MCF 10A (cell line): ENCODE data around the gene BTC. TPM values are rescaled to one million over a fixed set of nuclear protein-coding genes. Genes with fewer than 3 reads are reported as not detected.
"Not testable (repeated sequence)": the region's sequence is repeated elsewhere in the genome, so short reads cannot be mapped to it uniquely, and the experiment has no call there.

Experiments
- BruUV-seq: library from RNA; stranded (reverse); fragments of 400-500 nt; replicated peaks from 2 replicates; lab custom pipeline; 2021; lab: Mats Ljungman, UMichigan
- CTCF ChIA-PET: fragments of 300-600 bp; sonication (Branson Sonifier 250); formaldehyde crosslinking; extraction: SDS; loops from one replicate; lab custom pipeline; 2021; ENCODE audit warnings: antibody characterized with exemption, inconsistent platforms; lab: Yijun Ruan, JAX
- POLR2A ChIA-PET: fragments of 300-600, 350-650 bp; sonication (Branson Sonifier 250); formaldehyde crosslinking; extraction: SDS; loops from one replicate; lab custom pipeline; 2020; ENCODE audit warnings: antibody characterized with exemption, inconsistent platforms; lab: Yijun Ruan, JAX
- DNase-seq: peaks from one replicate; pipeline ENCODE4 v3.0.0-alpha.2; 2018; ENCODE audit not compliant: unreplicated experiment
- H3K27ac Mint-ChIP-seq: one replicate; pipeline ENCODE4 v1.8.0; 2022; ENCODE audit warnings: mild to moderate bottlenecking, low read depth, mixed read lengths; ENCODE audit not compliant: unreplicated experiment
- H3K27me3 Mint-ChIP-seq: one replicate; pipeline ENCODE4 v1.8.0; 2022; ENCODE audit warnings: mixed read lengths; ENCODE audit not compliant: insufficient read depth, unreplicated experiment
- H3K36me3 Mint-ChIP-seq: one replicate; pipeline ENCODE4 v1.8.0; 2022; ENCODE audit warnings: mild to moderate bottlenecking, moderate library complexity, mixed read lengths; ENCODE audit not compliant: insufficient read depth, unreplicated experiment
- H3K4me1 Mint-ChIP-seq: one replicate; pipeline ENCODE4 v1.8.0; 2022; ENCODE audit warnings: mixed read lengths; ENCODE audit not compliant: insufficient read depth, unreplicated experiment
- H3K4me3 Mint-ChIP-seq: one replicate; pipeline ENCODE4 v1.8.0; 2022; ENCODE audit warnings: mild to moderate bottlenecking, moderate library complexity, mixed read lengths; ENCODE audit not compliant: unreplicated experiment
- H3K9me3 Mint-ChIP-seq: one replicate; pipeline ENCODE4 v1.8.0; 2022; ENCODE audit warnings: mixed read lengths; ENCODE audit not compliant: unreplicated experiment
- intact Hi-C: fragments of 100-400 bp; cut with micrococcal nuclease; formaldehyde crosslinking; loops from 2 replicates; pipeline ENCODE4 v1.14.1; 2022
- total RNA-seq: library from RNA; stranded (reverse); gene quantifications from 2 replicates; pipeline ENCODE4 v1.2.3, GENCODE V29; 2022
- TF ChIP-seq, protein P1 (sequence below): fragments of 200-600 bp; IDR thresholded peaks from one replicate; pipeline ENCODE4 v1.8.0; 2022; ENCODE audit warnings: antibody characterized with exemption, mild to moderate bottlenecking; ENCODE audit not compliant: unreplicated experiment

The BTC gene
- total RNA-seq, 1 experiment from 2014 or later = 1.7 TPM

DNA sequence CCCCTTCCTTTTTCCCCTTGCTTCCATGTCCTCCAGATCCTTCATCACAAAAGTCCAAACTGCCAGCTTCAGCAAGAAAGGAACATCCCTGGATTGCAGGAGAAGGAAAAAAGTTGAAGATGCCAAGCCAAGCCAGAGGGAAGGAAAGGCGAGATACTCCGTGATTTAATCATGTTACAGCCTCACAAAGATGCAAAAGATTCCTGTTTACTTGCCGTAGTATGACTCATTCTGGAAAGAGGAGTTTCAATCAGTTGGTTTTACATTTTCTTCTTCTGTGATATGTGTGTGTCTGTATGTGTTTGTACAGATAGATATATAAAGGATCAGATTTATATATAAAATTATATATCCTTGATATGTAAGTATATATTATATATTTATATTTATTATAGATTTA is 69.3 kb downstream of the BTC start:
- peak; percentile 16 for DNase-seq
- H3K27ac Mint-ChIP-seq = no peak overlapping the region
- H3K27me3 Mint-ChIP-seq = no peaks in the 10 kb centered on the region
- H3K4me3 Mint-ChIP-seq = no peak overlapping the region
- POLR2A ChIA-PET = interaction anchor here (0.6 to 2.4 kb wide), 2 partner anchors 9 to 17 kb away, joined by 3 to 6 read pairs; no protein-coding TSS in a partner anchor
- BruUV-seq = no TSS peak
- intact Hi-C loops = no loop called here
- no peaks in the 10 kb centered on the region for H3K9me3 Mint-ChIP-seq
- TF ChIP-seq, protein P1, sequence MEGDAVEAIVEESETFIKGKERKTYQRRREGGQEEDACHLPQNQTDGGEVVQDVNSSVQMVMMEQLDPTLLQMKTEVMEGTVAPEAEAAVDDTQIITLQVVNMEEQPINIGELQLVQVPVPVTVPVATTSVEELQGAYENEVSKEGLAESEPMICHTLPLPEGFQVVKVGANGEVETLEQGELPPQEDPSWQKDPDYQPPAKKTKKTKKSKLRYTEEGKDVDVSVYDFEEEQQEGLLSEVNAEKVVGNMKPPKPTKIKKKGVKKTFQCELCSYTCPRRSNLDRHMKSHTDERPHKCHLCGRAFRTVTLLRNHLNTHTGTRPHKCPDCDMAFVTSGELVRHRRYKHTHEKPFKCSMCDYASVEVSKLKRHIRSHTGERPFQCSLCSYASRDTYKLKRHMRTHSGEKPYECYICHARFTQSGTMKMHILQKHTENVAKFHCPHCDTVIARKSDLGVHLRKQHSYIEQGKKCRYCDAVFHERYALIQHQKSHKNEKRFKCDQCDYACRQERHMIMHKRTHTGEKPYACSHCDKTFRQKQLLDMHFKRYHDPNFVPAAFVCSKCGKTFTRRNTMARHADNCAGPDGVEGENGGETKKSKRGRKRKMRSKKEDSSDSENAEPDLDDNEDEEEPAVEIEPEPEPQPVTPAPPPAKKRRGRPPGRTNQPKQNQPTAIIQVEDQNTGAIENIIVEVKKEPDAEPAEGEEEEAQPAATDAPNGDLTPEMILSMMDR = no peak
- H3K4me1 Mint-ChIP-seq = no peaks in the 10 kb centered on the region
- no peaks in the 10 kb centered on the region for H3K36me3 Mint-ChIP-seq
- CTCF ChIA-PET = interaction anchor here (0.6 kb wide), 1 partner anchor 11 kb away, joined by 3 read pairs; no protein-coding TSS in a partner anchor

DNA sequence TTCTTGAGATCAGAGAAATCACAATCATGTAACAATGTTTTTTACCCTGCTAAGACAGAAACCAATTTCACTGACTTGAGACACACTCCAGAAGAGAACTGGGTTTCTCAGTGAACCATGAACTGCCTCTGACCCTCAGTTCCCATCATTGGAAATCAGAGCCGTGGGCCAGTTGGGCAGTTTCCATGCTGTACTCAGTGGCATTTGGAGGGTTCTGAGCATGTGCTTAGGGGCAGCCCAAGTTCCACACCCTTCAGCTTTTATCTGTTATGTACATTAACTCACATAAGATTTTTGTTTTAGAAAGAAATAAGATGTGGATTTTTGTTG is 77.9 kb downstream of the BTC start:
- DNase-seq = no peak
- TF ChIP-seq, protein P1 = no peak
- peaks cover 7% of the 10 kb centered on the region for H3K4me1 Mint-ChIP-seq
- no peaks in the 10 kb centered on the region for H3K27me3 Mint-ChIP-seq
- POLR2A ChIA-PET = interaction anchor here (2.0 kb wide), 1 partner anchor 9 kb away, joined by 6 read pairs; no protein-coding TSS in a partner anchor
- intact Hi-C loops = no loop called here
- no TSS peak for BruUV-seq
- CTCF ChIA-PET = interaction anchor here (1.0 kb wide), 1 partner anchor 10 kb away, joined by 3 read pairs; no protein-coding TSS in a partner anchor
- peaks cover 7% of the 10 kb centered on the region for H3K36me3 Mint-ChIP-seq
- H3K4me3 Mint-ChIP-seq = no peak overlapping the region
- H3K9me3 Mint-ChIP-seq = peaks cover 16% of the 10 kb centered on the region
- H3K27ac Mint-ChIP-seq = no peak overlapping the region

DNA sequence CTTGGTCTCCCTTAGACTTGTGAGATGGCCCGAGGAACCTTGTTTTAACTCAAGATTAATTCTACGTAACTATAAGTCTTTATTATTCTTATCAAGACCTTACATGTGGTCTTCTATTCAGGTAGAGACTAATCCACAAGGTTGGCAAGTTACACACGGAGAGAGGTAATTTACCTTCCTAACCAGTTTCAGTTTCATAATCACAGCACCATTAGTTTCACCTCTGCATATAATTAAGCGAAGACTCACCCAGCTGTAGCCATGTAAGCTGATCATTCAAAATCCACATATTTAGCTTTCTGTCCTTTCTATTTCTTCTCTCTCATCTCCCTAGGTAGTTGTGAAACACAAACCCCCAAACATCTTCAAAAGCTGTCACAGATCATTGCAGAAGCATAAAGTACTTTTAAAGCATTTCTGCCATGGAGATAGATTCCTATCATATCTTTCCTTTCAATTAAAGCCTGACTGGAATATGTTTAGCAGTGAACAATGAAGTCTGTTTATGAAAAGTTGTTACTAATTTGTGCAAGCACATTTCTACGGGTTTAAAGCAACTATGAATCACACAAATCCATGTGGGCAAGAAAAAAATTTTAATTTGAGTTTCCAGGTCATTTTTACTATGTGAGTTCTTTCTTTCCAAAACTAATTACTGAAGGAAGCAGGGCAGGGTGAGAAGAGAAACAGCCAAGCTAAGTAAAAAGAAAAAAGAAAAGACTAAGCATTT is 78.5 kb downstream of the BTC start:
- ChIA-PET CTCF (interaction anchor here (1.0 kb wide), 1 partner anchor 11 kb away, joined by 3 read pairs; no protein-coding TSS in a partner anchor), POLR2A (interaction anchor here (2.0 kb wide), 1 partner anchor 9 kb away, joined by 6 read pairs; no protein-coding TSS in a partner anchor)
- no peak overlapping the region for H3K27ac Mint-ChIP-seq
- H3K27me3 Mint-ChIP-seq = no peaks in the 10 kb centered on the region
- no peak for DNase-seq
- TF ChIP-seq, protein P1 = no peak
- H3K4me3 Mint-ChIP-seq = no peak overlapping the region
- peaks cover 7% of the 10 kb centered on the region for H3K4me1 Mint-ChIP-seq
- intact Hi-C loops = no loop called here
- BruUV-seq = no TSS peak
- peaks cover 20% of the 10 kb centered on the region for H3K9me3 Mint-ChIP-seq
- H3K36me3 Mint-ChIP-seq = peaks cover 7% of the 10 kb centered on the region

DNA sequence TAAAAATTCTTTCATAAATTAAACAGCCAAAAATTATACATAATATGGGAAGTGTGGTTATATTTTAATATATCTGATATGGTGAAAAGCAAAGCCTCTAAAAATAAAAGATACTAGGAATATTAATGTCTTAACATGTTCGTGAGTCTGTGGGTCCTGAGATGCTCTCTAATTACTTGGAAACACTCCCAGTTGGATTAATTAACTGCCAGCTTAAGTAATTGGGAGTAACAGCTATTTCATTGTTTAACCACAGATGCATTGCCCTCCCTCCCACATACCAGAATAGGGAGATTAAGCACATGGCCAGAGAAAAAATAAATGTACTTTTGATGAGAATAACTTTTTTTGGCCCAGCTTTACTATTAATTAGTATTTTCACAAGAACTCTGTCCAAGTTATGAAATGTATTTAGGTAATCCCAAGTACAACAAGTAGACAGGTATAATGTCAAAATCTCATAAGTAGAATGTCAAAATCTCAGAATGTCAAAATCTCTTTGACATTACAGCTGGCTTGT is 79.7 kb downstream of the BTC start:
- peaks cover 7% of the 10 kb centered on the region for H3K36me3 Mint-ChIP-seq
- peaks cover 7% of the 10 kb centered on the region for H3K4me1 Mint-ChIP-seq
- BruUV-seq = no TSS peak
- intact Hi-C loops = no loop called here
- H3K27ac Mint-ChIP-seq = no peak overlapping the region
- TF ChIP-seq, protein P1 = no peak
- DNase-seq = no peak
- ChIA-PET CTCF (interaction anchor here (0.5 to 1.1 kb wide), 3 partner anchors 17 to 79 kb away, joined by 3 to 7 read pairs (median 3); partner anchors contain the start of gene BTC), POLR2A (interaction anchor here (2.0 kb wide), 1 partner anchor 10 kb away, joined by 6 read pairs; no protein-coding TSS in a partner anchor)
- peaks cover 23% of the 10 kb centered on the region for H3K9me3 Mint-ChIP-seq
- H3K4me3 Mint-ChIP-seq = no peak overlapping the region
- H3K27me3 Mint-ChIP-seq = no peaks in the 10 kb centered on the region

DNA sequence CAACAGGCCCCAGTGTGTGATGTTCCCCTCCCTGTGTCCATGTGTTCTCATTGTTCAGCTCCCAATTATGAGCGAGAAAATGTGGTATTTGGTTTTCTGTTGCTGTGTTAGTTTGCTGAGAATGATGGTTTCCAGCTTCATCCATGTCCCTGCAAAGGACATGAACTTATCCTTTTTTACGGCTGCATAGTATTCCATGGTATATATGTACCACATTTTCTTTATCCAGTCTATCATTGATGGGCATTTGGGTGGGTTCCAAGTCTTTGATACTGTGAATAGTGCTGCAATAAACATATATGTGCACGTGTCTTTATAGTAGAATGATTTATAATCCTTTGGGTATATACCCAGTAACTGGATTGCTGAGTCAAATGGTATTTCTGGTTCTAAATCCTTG is 86.2 kb downstream of the BTC start:
- BruUV-seq, DNase-seq, POLR2A ChIA-PET, H3K4me3 Mint-ChIP-seq, H3K27me3 Mint-ChIP-seq, H3K4me1 Mint-ChIP-seq, H3K36me3 Mint-ChIP-seq, intact Hi-C loops, H3K27ac Mint-ChIP-seq: not testable (repeated sequence)
- peaks cover 23% of the 10 kb centered on the region for H3K9me3 Mint-ChIP-seq
- CTCF ChIA-PET = interaction anchor here (0.6 kb wide), 1 partner anchor 18 kb away, joined by 3 read pairs; no protein-coding TSS in a partner anchor
